Right renal cortex interstitium (tissue), 3 donors: ENCODE data around the gene TRIB2. TPM values are rescaled to one million over a fixed set of nuclear protein-coding genes. Genes with fewer than 3 reads are reported as not detected.
A peak's percentile ranks its signal among the peaks of the same experiment; 100 is the strongest.

Source experiments
- DNase-seq, 3 donors: peaks; one replicate each; pipeline ENCODE4 v3.0.0-alpha.2; 2013; ENCODE audit warnings: low read depth in 3 of 3, low spot score in 2 of 3
- polyA plus RNA-seq, 3 donors: library from polyadenylated mRNA; unstranded; fragments of 120-200 nt; gene quantifications; one replicate each; pipeline ENCODE4 v1.2.1, GENCODE V29; 2013; ENCODE audit not compliant: insufficient read length in 3 of 3

Gene TRIB2
- polyA plus RNA-seq, 3 donors = 205 to 235 (median 233) TPM

DNA sequence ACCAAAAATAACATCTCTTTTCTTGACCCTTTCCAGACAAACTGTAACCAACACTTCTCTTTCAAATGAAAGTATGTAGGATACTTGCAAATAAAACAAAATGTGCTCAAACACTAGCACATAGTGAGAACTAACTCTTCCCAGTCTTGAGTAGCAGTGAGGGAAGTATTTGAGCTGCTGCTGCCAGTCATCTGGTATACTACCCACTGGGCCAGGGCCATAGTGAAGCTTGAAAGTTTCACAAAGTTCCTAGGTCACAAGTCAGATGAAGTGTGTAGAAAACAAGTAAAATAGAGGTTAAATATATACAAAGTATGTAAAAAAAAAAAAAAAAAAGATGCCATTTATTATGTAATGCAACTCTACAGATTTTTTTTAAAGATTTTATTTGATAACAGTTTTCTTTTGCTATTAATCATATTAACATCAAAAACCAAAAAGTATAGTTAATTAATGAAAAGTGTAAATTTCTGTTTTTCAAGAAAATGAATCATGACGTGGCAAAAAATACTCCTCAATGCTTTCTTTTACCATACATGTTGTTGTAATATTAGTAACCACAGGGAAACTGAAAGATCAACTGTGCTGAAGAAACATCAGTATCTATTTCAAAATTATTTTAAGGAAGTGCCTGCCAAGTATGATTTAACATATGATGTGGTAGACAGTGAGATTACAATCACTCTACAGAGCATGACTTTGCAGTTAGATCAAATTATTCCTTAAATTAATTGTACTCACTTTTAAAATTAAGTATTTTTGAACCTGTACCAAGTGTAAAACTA is 21.6 kb upstream of the TRIB2 start:
- no peak for DNase-seq

DNA sequence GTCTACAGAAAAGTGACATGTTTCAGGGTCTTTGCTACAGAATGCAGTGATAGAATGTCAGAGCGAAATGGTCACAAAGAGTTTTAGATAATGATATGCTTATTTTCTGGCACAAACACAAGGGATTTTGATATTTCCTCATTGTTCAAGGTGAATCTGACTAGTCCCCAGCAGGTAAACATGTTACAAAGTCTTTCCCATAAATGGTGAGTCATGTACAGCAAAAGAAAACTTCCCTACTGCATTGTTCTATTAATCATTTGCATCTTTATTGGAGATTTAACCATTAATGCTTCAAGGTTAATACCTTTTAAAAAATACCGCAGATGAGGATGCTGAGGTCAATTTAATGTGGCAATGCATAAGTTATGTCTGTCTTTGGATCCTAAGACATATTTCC is 19.1 kb upstream of the TRIB2 start:
- no peak for DNase-seq

DNA sequence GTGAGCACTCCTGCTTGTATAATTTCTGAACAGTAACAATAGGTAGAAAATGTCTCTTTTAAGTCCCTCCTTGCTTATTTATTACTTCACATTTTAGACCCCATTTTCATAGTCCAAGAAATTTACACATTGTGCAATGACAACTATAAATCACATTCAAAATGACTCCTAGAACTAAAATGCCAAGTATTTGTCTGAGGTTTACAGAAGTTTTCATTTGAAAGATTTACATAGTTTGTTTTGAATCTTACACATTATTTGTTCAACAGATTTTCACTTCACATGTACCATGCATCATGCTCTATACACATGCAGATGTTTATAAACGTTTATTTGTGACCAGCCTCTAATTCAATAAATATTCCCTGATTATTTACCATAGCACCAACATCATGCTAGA is 15.7 kb upstream of the TRIB2 start:
- DNase-seq = no peak

DNA sequence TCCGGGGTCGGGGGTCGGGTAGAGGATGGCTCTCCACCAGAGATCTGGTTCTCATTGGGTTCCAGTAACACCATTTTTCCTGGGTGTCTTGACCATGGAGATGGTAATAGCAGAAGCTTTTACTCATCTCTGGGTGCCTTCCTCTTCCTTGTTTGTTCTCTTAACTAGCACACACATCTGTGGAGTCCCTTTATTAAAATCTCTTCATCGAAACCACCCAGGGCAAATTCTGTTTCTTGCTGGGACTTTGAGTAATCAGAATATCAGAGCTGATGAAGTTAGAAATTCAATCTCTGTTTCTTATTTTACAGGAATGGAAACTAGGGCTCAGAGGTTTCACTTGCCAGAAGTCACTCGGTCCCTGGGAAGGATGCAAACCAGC is 15.0 kb upstream of the TRIB2 start:
- DNase-seq = no peak

DNA sequence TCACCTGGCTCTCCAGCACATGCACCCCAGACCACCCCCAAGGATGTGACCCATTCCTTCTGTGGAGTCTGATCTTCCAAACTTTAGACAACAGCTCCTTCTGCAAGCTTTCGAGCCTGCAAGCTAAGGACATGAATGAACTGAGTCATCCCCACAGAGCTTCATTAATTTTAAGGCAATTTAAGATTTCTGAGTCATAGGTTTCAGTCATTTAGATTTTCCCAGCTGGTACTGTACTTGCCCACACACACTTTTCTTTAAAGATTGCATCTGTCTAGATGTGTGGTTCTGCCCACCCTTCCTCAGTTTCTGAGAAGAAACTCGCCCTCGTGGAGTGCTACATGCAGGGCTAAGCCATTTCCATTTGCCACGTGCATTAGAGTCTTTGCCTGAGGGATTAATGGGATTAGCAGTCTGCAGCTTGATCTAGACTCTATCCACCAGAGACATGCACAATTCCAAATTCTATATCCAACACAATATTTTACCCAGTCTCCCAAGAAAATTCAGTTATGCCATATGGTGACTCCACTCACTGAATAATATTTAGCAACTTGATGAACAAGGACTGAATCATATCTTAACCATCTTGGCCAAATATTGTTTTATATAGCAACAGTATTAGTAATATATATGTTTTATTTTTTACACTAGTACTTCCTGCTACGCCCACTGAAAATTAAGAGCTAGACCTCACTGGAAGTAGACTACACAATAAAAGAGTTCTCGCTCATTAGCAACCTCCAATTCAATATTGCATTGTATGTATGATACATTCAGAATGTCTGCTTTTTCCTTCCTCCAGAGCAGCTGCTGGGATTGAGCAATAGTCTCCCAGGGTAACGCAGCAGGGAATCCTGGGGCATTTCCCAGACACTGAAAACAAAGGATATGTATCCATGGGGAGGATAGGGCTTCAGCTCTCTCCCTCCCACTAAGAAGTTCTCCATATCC is 14.3 kb upstream of the TRIB2 start:
- DNase-seq = no peak

DNA sequence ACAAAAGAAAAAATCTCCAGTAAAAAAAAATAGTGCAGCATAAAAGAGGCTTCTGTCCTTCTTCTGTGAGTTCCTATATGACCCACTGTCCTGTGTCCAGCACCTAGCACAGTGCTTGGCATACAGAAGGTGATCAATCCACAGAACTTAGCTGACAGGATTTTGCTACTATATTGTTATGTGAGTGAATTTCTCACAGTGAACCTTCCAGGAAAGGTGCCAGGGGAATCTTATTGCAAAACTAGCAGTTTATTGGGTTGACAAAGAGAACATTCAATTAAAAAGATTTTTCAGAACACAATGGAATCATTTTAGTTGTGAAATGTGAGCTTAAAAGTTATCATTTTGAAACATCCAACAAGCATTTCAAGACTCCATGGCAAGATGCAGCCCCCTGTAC is 12.4 kb upstream of the TRIB2 start:
- DNase-seq = no peak

DNA sequence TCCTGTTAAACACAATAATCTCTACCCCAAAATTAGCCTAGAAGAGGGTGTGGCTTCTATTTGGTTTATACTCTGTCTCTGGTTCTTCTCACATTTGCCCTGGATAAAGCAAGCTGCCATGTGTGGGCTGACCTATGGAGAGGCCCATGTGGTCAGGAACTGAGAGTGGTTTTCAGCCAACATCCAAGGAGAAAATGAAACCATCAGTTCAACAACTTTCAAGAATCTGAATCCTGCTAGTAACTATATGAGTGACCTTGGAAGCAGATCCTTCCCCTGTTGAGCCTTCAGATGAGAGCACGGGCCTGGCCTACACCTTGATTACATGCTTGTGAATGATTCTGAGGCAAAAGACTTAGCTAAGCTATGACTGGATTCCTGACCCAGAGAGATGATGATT is 11.5 kb upstream of the TRIB2 start:
- DNase-seq = no peak

DNA sequence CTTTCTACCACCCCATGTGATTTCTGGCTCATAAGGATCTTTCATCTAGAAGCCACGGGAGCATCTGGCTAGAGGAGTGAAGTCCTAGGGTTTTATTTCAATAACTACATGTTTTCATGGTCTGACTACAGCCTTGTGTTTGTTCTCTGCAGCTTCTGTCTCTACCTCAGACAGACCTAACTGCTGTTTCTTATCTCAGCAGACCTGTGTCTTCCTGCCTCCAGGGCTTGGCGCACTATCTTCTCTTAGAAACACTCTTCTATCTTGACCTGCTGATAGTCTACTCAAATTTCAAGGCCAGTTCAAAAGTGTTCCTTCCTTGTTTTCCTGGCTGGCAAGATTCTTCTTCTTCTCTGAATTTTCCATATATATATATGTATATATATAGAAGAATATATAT is 11.0 kb upstream of the TRIB2 start:
- DNase-seq = no peak

DNA sequence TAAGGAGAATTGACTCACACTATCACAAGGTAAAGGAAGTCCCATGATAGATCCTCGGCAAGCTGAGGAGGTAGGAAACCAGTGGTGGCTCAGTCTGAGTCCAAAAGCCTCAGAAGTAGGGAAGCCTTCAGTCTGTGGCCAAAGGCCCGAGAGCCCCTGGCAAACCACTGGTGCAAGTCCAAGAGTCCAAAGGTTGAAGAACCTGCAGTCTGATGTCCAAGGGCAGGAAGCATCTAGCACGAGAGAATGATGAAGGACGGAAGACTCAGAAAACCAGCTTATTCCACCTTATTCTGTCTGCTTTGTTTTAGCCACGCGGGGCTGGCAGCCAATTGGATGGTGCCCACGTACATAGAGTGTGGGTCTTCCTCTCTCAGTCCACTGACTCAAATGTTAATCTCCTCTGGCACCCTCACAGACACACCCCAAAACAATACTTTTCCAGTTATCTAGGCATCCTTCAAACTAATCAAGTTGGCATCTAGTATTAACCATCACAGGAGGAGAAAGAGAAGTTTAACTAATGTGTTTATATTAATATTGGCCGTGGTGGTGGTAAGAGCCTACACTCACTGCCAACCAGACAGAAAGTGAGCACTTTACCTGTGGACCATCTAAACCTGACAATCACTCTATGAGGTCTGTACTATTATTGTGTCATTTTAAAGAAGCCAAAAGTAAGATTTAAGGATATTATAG is 8.1 kb upstream of the TRIB2 start:
- DNase-seq = no peak

DNA sequence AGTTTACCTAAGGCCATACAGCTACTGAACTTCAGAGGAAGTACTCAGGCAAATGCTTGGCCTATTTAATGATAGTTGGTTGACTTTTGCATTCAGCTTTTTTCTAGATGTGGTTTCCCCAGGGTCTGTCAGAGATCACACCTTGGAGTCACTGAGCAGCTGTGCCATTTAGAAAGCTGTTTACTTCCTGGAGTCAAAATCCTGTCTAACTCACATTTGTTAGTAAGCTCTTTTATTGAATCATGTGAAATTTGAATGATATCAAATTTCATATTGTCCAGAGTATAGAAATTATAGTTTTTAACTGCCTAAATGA is 7.6 kb upstream of the TRIB2 start:
- DNase-seq = no peak

DNA sequence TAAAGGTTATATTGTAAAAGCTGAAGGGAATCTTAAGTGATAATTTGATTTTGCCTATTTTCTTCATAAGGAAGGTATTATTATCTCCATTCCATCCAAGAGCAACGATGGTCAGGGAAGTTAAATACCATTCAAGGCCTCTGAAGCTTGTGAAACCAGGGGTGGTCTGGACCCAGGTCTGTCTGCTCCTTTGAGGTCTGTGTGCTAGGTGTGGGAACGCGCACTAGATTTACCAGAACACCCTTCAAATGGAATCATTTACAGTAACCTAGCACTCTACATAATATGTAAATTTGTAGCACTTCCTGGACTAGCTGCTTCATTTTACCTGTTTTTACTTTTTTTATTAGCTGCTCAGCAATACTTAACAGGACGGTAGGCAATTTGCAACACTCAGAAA is 6.4 kb upstream of the TRIB2 start:
- no peak for DNase-seq

DNA sequence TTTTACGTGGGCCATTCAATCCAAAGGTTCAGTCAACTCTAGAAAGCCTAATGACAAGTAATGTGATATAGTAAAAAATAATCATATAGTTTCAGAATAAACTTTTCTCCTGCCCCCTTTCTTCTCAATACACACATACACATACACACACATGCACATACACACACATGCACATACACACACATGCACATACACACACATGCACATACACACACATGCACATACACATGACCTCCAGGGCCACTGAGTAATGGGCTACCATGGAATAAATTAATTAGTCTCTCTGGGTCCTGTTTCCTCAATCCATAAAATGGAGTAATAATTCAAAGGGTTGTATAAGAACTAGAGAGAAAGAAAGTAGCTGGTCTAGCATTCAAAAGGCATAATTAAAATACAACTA is 5.4 kb upstream of the TRIB2 start:
- no peak for DNase-seq

DNA sequence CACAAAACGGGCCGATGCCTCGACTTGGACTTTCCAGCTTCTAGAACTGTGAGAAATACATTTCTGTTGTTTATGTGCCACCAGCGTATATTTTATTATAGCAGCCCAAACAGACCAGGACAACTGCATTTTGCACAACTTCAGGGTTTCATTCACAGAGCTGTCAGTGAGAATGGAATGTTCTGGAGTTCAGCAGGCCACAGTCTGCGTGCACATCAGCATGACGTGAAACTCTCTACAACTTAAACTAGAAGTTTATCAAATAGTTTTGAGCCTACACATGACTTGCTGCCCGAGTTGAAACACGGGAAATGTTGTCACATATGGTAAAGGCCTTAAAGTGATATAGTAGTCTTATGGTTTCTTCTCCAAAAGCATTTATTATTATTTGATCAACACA is 3.9 kb upstream of the TRIB2 start:
- DNase-seq = no peak

DNA sequence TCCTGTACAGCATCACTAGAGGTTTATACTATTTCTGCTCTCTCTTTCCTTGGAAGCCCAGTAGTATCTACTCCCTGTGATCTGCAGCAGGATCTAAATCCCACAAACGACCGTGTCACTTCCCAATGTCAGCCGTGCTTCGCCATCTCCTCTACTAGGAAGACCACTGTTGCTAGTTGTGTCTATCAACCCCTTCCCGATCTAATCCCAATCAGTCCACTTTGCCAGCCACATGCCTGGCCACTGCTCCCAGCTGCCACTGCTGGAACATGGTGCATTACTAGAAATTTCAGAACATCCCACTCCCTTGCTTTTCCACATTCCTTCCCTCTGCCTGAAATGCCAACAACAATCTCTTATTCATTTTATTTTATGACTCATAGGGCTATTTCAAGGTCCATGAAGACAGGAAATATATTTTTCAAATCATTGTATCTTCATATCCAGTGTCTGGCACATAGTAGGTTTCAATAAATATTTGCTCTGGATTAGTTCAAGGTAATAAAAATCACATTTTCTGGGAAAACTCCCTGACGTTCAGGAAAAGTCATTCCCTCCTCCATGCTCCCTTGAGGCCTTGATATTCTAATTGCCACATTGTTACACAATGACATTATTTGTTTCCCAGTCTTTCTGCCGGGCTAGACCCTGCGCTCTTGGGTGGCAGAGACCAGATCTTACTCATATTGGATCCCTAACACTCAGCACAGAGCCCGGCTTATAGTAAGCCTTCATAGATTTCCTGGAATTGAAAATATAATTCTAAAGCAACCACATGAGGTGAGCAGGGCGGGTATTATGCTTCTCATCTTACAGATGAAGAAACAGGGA is 2.1 kb upstream of the TRIB2 start:
- DNase-seq = no peak

DNA sequence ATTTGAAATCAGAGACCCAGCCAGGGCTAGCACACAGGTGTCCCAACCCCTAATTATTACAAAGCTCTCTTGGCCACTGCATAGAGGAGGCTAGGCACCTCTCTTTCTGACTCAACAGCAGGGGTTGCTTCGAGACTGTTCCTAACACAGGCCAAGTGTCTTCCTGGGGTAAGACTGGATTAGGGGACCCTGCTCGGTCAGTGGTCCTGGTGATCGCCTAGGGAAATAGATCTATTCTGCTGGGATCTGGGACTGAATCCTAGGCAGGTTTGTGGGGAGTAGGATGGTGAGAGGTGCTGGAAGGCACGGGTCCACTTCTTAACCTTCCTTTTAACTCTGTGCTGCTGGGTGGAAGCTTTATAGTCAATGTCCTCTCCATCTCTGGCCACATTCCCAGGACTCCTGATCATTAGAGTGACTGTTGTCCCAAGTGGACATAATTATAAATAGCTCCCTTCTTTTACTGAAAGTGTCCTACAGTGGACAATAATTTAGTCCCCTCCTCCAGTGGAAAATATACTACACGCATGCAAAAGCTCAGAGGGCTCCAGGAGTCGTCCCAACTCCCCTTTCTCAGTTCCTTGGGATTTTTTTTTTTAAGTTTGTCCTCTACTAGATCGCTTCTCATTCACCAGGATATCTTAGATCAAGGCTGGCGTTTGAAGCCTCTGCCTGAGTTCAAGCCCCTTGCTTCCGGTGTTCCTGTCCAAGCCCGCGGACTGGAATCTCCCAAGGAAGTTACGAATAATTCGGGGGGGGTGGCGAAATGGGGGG is 1.3 kb upstream of the TRIB2 start:
- DNase-seq = no peak

DNA sequence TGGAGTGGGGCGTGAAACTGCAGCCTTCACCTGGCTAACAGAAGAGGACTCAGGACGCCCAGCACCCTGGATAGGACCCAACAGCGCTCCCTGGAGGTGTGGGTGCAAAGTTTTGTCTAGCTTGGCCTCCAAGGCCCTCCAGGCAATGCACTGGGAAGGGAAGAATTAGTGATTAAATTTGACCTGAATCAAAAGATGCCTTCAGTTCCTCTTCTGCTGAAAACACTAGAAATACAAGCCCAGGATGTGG is 779 bp upstream of the TRIB2 start:
- DNase-seq = peak in 1 of 3 donors; percentile 76

DNA sequence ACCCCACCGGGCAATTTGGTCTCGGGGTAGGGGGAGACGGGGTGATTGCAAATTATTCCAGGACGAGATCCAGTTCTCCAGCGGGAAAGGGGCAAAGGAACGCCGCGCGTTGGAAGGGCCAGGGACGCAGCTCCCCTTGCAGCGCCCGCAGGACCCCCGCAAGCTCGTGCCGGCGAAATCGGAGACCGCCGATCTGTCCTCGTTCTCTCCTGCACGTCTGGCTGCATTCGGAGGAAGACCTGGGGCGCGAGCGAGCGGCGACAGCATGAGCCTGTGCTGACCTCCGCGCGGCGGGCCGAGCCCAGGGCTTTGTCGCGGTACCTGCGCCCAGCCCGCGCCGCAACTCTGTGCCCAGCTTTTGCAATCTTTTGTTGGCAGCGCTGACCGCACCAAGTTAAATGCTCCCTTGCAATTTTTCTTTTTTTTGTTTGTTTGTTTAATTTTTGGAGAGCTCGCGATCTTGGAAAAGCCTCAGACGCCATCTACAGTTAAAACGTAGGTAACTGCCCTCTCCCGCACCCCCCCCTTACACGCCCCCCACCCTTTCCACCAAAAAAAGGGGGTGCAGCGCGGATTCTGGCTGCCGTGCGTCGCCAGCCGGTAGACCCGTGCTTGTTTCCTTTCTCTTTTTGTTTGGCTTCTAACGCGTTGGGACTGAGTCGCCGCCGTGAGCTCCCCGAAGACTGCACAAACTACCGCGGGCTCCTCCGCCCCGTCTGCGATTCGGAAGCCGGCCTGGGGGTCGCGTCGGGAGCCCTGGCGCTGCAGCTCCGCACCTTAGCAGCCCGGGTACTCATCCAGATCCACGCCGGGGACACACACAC is 667 bp downstream of the TRIB2 start:
- DNase-seq = peak in 1 of 3 donors; percentile 56

DNA sequence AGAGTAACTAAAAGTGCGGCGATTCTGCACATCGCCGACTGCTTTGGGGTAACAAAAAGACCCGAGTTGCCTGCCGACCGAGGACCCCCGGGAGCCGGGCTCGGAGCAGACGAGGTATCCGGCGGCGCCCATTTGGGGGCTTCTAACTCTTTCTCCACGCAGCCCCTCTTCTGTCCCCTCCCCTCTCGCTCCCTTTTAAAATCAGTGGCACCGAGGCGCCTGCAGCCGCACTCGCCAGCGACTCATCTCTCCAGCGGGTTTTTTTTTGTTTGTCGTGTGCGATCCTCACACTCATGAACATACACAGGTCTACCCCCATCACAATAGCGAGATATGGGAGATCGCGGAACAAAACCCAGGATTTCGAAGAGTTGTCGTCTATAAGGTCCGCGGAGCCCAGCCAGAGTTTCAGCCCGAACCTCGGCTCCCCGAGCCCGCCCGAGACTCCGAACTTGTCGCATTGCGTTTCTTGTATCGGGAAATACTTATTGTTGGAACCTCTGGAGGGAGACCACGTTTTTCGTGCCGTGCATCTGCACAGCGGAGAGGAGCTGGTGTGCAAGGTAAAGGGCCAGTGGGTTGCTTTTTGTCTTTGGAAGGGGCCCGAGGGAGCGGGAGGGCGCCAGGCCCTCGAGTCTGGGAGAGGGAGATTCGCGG is 1.4 kb downstream of the TRIB2 start:
- peak in 1 of 3 donors; percentile 30 for DNase-seq
